ENCODE data around the gene STAT5B.

DNA sequence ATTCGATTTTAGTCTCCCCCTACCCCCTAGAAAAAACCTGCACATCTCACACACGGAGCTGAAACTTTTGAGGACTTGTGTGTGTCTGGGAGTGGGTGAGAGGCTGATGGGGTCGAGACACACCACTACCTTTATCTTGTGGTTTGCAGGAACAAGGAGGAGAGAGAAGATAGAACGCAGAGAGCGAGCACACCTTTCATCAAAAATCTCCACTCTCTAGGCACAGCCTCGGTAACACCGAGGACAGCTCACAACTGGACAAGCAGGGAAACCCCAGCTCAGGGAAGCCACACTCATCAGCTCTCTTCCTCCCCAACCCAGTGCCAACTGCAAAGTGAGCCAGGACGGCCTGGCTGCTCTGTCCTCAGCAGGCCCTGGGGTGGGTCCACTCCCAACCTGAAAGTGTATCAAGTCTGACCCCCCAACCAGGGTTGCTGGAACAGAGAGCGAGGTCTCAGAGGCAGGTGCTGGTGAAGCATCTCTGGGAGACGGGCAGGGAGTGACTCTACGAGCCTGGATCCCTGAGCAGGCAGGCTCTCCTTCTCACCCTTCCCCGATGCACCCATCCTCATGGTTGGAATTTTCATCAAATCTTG is 76.7 kb downstream of the STAT5B start:
- TF ChIP-seq, protein P1, sequence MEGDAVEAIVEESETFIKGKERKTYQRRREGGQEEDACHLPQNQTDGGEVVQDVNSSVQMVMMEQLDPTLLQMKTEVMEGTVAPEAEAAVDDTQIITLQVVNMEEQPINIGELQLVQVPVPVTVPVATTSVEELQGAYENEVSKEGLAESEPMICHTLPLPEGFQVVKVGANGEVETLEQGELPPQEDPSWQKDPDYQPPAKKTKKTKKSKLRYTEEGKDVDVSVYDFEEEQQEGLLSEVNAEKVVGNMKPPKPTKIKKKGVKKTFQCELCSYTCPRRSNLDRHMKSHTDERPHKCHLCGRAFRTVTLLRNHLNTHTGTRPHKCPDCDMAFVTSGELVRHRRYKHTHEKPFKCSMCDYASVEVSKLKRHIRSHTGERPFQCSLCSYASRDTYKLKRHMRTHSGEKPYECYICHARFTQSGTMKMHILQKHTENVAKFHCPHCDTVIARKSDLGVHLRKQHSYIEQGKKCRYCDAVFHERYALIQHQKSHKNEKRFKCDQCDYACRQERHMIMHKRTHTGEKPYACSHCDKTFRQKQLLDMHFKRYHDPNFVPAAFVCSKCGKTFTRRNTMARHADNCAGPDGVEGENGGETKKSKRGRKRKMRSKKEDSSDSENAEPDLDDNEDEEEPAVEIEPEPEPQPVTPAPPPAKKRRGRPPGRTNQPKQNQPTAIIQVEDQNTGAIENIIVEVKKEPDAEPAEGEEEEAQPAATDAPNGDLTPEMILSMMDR (optimal IDR thresholded peaks at IDR 0.05 in 1 of 3, IDR thresholded peaks at IDR 0.05 in 1 of 3, conservative IDR thresholded peaks at IDR 0.05 in 1 of 3; ENCODE audit: extremely low read depth in 1 of 3, insufficient read depth in 2 of 3, low read length in 3 of 3), result no peak
- no peak for TF ChIP-seq EZH2 (IDR thresholded peaks at IDR 0.05; ENCODE audit: low read length)

Data from keratinocyte (primary cell).